ENCODE measurements around the gene RCOR1. TPM values are rescaled to one million over a fixed set of nuclear protein-coding genes. Genes with fewer than 3 reads are reported as not detected.
A peak's percentile ranks its signal among the peaks of the same experiment; 100 is the strongest.

The RCOR1 gene
- total and polyA plus RNA-seq, 2 of the 4 experiments (the other 2 are of a cell fraction) = 9.0 to 11.2 TPM

DNA sequence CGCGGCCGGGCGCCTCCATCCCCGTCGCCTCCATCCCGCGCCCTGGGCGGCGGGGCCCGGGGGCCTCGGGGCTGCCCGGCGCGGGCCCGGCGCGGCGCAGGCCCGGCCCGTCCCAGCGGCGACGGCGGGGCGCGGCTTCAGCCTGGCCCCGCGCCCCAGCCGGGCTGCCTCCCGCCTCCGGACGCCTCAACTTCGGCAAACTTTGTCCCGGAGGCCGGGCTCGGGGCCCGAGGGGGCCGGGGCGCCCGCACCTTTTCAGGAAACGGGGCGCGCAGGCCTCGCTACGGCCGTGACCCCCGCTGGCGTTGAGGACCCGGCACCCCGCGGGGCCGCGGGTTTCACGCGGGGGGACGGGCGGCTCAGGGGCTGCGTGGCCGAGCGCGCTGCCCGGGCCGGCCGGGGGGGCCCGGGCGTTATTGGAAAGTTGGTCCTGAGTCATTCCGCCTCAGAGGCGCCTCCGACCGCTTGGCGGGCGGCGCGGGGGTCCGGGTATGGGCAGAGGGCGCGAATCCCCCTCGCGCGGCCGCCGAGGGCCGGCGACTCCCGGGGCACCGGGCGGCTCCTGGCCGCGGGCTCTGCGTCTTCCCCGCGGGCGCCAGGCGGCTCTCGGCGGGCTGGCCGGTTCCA is 185.4 kb downstream of the RCOR1 start:
- no peak overlapping the region for H4K8ac ChIP-seq (ENCODE audit: low read depth in 2 of 2, low read length in 2 of 2)
- dilution Hi-C loops (cut with HindIII; ENCODE audit: low sequenced_read_pairs, unreplicated experiment) = no loop called here
- H4K5ac ChIP-seq (ENCODE audit: low read depth, low read length) = no peak overlapping the region
- H3K9me1 ChIP-seq (ENCODE audit: insufficient read depth, low read length) = peaks cover 25% of the 10 kb centered on the region
- peak overlapping the region; percentile 63 for H2BK5ac ChIP-seq (ENCODE audit: low read depth, low read length, poor library complexity, severe bottlenecking)
- no peak overlapping the region for H2BK15ac ChIP-seq (ENCODE audit: low read depth, low read length)
- no peak for DNase-seq
- no peaks in the 10 kb centered on the region for H3K9me3 ChIP-seq (ENCODE audit: control insufficient read depth, insufficient read depth, low read length)
- ChIA-PET POLR2A (ENCODE audit: unreplicated experiment) (no interaction called here), CTCF (no interaction called here)
- peak overlapping the region; percentile 76 for H3K9ac ChIP-seq (ENCODE audit: low read depth, low read length)
- in situ Hi-C loops (cut with MboI; ENCODE audit: low sequenced_read_pairs) = loop anchor here (10.0 kb wide), 1 partner anchor 137 kb away; no protein-coding TSS in a partner anchor
- no peak overlapping the region for H4K91ac ChIP-seq (ENCODE audit: insufficient read depth, low read depth, low read length)
- H3K36me3 ChIP-seq (ENCODE audit: control insufficient read depth, insufficient read depth, low read length) = no peaks in the 10 kb centered on the region
- intact Hi-C loops (cut with micrococcal nuclease) = loop anchor here (10.0 kb wide), 1 partner anchor 183 kb away; the partner anchor contains the start of gene RCOR1
- TF ChIP-seq, protein P1, sequence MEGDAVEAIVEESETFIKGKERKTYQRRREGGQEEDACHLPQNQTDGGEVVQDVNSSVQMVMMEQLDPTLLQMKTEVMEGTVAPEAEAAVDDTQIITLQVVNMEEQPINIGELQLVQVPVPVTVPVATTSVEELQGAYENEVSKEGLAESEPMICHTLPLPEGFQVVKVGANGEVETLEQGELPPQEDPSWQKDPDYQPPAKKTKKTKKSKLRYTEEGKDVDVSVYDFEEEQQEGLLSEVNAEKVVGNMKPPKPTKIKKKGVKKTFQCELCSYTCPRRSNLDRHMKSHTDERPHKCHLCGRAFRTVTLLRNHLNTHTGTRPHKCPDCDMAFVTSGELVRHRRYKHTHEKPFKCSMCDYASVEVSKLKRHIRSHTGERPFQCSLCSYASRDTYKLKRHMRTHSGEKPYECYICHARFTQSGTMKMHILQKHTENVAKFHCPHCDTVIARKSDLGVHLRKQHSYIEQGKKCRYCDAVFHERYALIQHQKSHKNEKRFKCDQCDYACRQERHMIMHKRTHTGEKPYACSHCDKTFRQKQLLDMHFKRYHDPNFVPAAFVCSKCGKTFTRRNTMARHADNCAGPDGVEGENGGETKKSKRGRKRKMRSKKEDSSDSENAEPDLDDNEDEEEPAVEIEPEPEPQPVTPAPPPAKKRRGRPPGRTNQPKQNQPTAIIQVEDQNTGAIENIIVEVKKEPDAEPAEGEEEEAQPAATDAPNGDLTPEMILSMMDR (conservative IDR thresholded peaks at IDR 0.05; ENCODE audit: low read depth, low read length) = no peak
- TF ChIP-seq, protein P2, sequence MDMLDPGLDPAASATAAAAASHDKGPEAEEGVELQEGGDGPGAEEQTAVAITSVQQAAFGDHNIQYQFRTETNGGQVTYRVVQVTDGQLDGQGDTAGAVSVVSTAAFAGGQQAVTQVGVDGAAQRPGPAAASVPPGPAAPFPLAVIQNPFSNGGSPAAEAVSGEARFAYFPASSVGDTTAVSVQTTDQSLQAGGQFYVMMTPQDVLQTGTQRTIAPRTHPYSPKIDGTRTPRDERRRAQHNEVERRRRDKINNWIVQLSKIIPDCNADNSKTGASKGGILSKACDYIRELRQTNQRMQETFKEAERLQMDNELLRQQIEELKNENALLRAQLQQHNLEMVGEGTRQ (IDR thresholded peaks at IDR 0.05; ENCODE audit: low read depth, low read length) = no peak
- TF ChIP-seq CEBPB (IDR thresholded peaks at IDR 0.05; ENCODE audit: low read depth, low read length) = no peak
- no peak overlapping the region for H3K18ac ChIP-seq (ENCODE audit: low read depth, low read length)
- no peak overlapping the region for H2BK120ac ChIP-seq (ENCODE audit: low read depth, low read length)
- no TSS peak for BruUV-seq (replicated peaks)
- peak overlapping the region; percentile 88 for H2AK9ac ChIP-seq (replicated peaks; ENCODE audit: low read depth, low read length, poor library complexity)
- peak overlapping the region; percentile 14; the same call in 1 of the 2 replicates for H3K14ac ChIP-seq (replicated peaks; ENCODE audit: low read depth, low read length)
- no peak overlapping the region for H3K23ac ChIP-seq (ENCODE audit: low read depth, low read length)
- peaks cover 25 to 44% of the 10 kb centered on the region in 2 experiments for H3K79me1 ChIP-seq (ENCODE audit: low read depth in 1 of 2, low read length in 2 of 2)
- H3K4me3 ChIP-seq (ENCODE audit: insufficient read depth, low read depth, low read length) = peak overlapping the region; percentile 75
- ATAC-seq (ENCODE audit: low read depth) = peak; percentile 62
- peaks cover 35% of the 10 kb centered on the region for H4K20me1 ChIP-seq (ENCODE audit: insufficient read depth, low read length)
- no peaks in the 10 kb centered on the region for H3K27me3 ChIP-seq (ENCODE audit: control insufficient read depth, insufficient read depth, low read length)
- 0% methylated on average over 43 of the region's 98 CpGs; no CpG with 5 or more reads in 1 of the 2 experiments for WGBS, 2 experiments (ENCODE audit: extremely low coverage in 2 of 2, insufficient read length in 1 of 2)
- H3K4me2 ChIP-seq (ENCODE audit: low read depth, low read length) = peak overlapping the region; percentile 99
- no peak overlapping the region for H2AK5ac ChIP-seq (ENCODE audit: low read depth, low read length)
- peak overlapping the region; percentile 73; the same call in 1 of the 2 replicates for H3K56ac ChIP-seq (ENCODE audit: extremely low read depth, insufficient read depth, low read length)
- peak overlapping the region; percentile 56; the same call in 1 of the 2 replicates for H3K4ac ChIP-seq (ENCODE audit: low read depth, low read length)
- H3K4me1 ChIP-seq (ENCODE audit: control insufficient read depth, insufficient read depth, low read length) = peaks cover 14% of the 10 kb centered on the region
- H2AFZ ChIP-seq (replicated peaks; ENCODE audit: low read length, poor library complexity) = peak overlapping the region; percentile 82
- H2BK20ac ChIP-seq (ENCODE audit: low read depth, low read length) = no peak overlapping the region
- peak overlapping the region; percentile 62 for H3K27ac ChIP-seq (ENCODE audit: insufficient read depth, low read length)
